HK-2 (cell line): ENCODE results near the gene HJV.
A peak's percentile ranks its signal among the peaks of the same experiment; 100 is the strongest.
"Not testable (repeated sequence)": the region's sequence is repeated elsewhere in the genome, so short reads cannot be mapped to it uniquely, and the experiment has no call there.

Experiments used
- DNase-seq: peaks from one replicate; pipeline ENCODE4 v3.0.0-alpha.2; 2018; ENCODE audit not compliant: unreplicated experiment

The HJV gene

DNA sequence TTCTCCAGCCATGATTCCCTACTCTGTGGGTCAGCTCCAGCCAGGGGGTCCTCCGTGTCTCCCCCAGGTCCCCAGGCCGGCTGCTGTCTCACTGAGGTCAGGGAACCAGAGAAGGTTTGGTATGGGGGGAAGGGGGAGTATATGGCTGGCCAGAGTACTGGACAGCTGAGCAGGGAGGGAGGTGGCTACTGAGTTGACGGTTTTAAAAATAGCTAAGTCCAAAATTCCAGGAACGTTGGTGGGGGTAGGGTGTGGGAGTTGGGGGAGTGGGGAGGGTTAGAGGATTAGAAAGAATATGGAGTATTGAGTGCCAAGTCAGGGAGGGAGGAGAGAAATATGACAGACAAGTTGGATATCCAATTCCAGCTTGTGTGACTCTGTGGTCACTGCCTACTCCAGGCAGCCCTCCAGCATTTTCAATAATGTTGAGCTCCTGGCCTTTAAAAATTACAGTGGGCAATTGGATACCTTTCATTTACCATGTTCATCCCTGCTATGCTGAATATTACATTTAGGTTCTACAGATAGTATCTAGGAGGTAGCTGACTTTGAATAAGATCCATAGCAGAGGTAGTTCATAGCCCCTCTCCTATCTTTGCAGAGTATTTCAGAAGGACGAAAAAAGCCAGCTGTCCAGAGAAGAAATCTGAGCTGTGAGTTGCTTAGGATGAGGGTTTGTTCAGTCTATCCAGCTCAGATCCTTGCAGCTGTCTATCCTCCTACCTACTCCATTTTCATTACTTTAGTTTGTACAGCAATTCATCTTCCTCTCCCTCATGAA lies at the start of gene HJV:
TSS of gene HJV (minus strand) at position 114 of the 781 bp plus-strand sequence. CDS start 1,504 bp downstream, outside the sequence.
- no peak for DNase-seq

DNA sequence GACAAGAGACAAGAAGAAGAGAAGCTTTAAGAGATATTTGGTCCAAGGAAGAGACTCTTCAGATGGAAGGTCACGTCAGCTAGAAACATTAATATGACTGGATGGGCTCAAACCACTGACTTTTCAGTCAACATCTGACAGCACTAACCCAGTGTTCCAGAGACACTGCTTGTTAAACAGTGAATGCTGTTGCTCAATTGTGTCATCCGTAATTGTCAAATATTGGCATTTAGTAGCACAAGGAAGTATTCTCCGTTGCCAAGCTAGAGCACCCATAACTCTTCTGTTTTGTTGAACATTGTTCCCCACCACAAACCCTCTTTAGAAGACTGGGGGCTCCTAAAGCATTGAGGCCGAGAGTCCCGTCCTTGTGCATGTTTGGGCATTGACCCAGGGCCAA lies 37.6 kb upstream of the HJV start:
- DNase-seq: not testable (repeated sequence)

DNA sequence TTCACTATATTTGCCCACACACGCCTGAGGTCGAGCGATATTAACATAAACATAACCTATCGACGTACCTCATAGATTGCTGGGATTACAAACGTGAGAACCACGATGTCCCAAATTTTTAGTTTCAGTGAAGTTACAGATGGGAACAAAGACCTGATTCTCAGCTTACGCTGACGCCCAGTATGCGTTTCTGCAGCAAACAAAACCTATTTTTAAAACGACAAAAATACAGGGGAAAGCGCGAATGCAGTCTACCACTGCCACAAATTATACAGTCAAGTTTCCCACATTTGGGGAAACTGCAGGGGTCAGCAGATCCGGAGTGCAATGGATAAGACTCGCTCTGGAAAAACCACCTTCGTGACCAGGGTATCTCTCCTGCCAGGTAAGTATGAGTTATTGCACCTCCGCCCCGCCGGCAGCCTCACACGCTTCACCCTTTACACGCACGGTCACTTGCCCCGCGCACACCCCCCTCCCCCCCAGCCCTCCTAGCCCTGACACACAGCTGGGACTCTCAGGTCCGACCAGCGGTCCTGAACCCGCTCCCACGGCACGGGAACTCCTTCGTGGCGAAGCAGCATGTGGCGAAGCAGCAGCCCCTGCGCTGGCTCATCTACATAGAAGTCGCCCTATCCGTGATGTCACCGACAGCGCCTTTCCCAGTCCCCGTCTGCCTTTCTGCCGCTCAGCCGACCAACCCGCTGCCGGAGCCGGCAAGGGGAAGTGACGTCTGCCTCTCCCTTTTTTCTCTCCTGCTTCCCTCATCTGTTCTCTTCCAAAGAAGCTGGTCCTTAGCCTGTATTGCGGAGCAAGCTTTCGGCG lies 30.5 kb upstream of the HJV start:
- DNase-seq: peak; percentile 93

GRCh38 chr1:146051452-146051851 lies 29.9 kb upstream of the HJV start:
- DNase-seq: no peak

DNA sequence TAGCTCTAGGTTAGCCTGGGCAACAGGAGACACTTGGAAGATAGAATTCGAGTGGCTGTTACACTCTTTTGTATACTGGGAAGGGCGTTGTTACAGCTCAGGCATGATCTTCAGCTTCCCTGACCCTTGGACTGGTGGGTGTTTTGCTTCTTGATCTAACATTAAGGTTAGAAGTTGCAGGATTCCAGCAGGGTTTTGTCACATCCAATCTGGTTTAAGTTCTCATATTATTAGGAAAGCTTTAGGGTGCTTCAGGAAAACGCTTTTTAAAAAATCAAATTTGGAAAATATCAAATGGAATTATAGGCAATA lies 29.1 kb upstream of the HJV start:
- not testable (repeated sequence) for DNase-seq

- not testable (repeated sequence) for DNase-seq
These were observed 28.5 kb upstream of the HJV start for GRCh38 chr1:146049866-146050651.

GRCh38 chr1:146049436-146049835 lies 27.9 kb upstream of the HJV start:
- no peak for DNase-seq

DNA sequence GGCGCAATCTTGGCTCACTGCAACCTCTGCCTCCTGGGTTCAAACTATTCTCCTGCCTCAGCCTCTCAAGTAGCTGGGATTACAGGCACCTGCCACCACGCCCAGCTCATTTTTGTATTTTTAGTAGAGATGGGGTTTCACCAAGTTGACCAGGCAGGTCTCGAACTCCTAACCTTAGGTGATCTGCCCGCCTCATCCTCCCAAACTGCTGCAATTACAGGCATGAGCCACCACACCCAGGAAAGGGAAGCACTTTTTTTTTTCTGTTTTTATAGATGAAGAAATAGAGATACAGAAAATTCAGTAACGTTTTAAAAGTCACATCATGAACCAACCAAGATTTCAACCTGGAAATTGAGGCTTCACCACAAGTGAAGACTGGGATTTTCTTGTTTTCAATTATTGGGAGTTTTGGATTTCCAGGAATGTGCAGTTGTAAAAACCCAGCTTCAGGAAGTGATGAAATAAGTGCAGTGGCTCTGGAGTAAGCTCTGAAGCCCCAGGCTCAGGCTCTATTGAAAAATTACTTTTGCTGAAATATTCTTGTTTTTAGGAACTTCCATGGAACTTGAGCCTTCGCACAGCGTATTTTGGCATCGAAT lies 27.1 kb upstream of the HJV start:
- not testable (repeated sequence) for DNase-seq

- DNase-seq: no peak
These were observed 25.1 kb upstream of the HJV start for GRCh38 chr1:146046664-146047063.

- DNase-seq: no peak
These were observed 18.3 kb upstream of the HJV start for GRCh38 chr1:146039844-146040194.

DNA sequence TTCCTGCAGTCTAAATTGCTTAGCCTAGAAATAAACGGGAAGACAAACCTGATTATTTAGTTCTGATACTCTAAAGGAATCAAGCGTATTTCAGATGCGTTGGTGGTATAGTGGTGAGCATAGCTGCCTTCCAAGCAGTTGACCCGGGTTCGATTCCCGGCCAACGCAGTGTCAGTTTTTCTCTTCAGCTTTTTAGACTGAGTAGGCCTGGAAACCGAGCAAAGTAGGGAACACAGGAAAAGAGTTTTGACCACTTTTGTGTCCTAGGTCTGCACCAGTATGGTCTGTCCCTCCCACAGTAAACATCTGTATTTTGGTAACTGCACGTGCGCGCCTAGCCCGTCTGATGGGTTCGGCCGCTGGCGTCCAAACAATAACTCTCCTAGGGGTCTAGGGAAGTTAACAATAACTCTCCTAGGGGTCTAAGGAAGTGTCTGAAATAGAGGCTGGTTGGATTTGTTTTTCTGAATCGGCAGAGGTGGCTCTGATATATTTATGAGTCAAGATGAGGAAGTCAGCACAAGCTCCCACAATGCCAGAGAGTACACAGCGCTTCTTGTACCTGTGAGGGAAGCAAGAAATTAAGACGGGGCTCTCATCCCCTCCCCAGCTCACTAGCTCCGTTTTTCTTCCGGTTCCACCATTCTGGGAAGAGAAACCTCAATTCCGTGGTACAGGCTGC lies 15.6 kb upstream of the HJV start:
- DNase-seq: peak; percentile 85

DNA sequence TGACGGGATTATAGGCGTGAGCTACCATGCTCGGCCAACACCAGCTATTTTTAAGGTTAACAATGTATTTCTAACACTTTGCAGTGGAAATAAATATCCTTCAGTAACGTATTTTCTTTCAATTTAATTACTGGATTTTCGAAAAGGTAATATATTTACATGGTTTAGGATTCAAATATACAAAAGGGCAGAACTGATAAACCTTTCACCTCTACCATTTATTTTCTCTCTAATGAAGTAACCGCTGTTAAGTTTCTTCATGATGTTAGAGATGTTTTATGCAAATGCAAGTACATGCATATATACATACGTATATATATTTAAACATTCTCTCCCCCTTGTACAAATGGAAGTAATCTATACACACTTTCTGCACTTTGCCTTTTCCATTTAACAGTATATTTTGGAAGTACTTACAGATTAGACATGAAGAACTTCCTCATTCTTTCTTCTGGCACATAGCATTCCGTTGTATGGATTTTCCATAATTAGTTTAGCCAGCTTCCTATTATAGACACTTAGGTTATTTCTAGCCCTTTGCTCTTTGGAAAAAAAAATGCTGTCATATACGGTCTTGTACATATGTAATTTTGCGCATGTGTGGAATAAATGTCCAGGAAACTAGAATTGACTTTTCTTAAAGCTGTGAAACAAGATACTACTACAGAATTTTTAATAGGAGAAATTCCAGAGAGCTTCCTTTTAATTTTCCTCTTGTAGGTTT lies 14.9 kb upstream of the HJV start:
- no peak for DNase-seq

- DNase-seq: peak; percentile 50
These were observed 13.5 kb upstream of the HJV start for GRCh38 chr1:146035048-146035423.

- DNase-seq: no peak
These were observed 11.2 kb upstream of the HJV start for GRCh38 chr1:146032631-146033219.

DNA sequence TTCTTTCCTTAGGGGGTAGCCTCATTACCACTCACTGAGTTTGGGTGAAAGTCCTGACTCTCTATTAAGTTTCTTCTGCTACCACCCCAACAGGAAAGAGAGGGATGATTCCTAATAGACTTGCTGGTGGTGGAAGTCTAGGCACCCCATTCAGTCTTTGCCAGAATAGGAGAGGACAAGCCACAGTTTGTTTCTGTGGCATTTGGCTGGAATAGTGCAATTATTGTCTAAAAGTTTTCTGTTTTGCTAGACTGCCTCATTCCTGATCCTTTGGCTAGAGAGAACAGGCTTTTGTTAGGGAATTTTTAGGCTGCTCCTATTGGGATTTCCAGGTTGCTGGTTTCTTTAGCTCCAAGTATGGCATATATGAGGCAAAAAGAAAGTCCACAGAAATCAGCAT lies 9.9 kb upstream of the HJV start:
- DNase-seq: no peak

DNA sequence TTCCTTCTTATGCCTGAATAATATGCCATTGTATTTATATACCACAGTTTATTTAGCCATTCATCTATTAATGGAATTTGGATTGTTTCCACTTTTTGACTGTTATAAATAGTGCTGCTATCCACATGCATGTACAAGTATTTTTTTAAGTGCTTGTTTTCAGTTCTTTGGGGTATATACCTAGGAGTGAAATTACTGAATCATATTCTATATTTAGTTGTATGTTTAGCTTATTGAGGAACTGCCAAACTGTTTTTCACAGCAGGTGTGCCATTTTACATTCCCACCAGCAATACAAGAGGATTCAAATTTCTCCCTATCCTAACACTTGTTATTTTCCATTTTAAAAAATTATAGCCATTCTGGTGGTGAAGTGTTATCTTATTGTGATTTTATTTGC lies 7.6 kb upstream of the HJV start:
- DNase-seq: no peak

- not testable (repeated sequence) for DNase-seq
These were observed 5.1 kb upstream of the HJV start for GRCh38 chr1:146026650-146027049.

DNA sequence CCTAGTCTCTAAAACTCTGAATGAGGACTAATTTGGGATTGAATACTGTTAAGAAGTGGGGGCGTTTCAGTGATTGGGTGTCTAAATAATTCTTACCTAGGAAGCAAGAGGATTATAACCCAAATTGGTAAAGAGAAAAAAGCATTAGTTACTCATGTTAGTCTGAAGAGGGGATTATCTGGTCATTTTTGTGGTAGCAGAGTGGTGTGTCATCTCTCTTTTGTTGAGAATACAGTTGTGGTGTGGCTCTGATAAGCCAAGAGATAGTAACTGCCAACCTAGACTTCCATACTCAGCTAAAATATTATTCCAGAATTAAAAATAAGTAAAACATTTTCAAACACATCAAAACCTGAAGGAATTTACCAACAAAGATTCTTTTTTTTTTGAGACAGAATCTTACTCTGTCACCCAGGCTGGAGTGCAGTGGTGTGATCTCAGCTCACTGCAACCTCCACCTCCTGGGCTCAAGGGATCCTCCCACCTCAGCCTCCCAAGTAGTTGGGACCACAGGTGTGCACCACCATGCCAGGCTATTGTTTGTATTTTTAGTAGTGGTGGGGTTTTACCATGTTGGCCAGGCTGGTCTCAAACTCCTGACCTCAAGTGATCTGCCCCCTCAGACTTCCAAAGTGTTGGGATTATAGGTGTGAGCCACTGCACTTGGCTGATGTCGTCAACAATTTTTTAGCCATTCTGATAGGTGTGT lies 4.4 kb upstream of the HJV start:
- not testable (repeated sequence) for DNase-seq

- no peak for DNase-seq
These were observed 1.0 kb upstream of the HJV start for GRCh38 chr1:146022403-146023127.
